PC-3 (cell line): ENCODE results near the gene DDX5. TPM values are rescaled to one million over a fixed set of nuclear protein-coding genes. Genes with fewer than 3 reads are reported as not detected.

Source experiments
- ATAC-seq: fragments of 200-7000 bp; cut with Tn5 transposase; 2 replicates; pipeline ENCODE4 v1.9.1; 2020; ENCODE audit warnings: mild to moderate bottlenecking, moderate library complexity
- BruUV-seq: library from RNA; stranded (reverse); fragments of 400-500 nt; replicated peaks from 2 replicates; lab custom pipeline; 2021; lab: Mats Ljungman, UMichigan
- CTCF ChIA-PET: fragments of 300-600 bp; sonication (Branson Sonifier 250); formaldehyde crosslinking; loops from one replicate; lab custom pipeline; 2022; ENCODE audit warnings: antibody characterized with exemption; lab: Charles Lee
- POLR2A ChIA-PET: fragments of 300-600 bp; sonication (Branson Sonifier 250); formaldehyde crosslinking; loops from one replicate; lab custom pipeline; 2022; ENCODE audit warnings: antibody characterized with exemption; ENCODE audit not compliant: unreplicated experiment; lab: Charles Lee
- DNase-seq: peaks from one replicate; pipeline ENCODE4 v3.0.0-alpha.2; 2015
- H2AFZ ChIP-seq: fragments of 300-600 bp; sonication (generic); 2 replicates; pipeline ENCODE4 v1.6.0; 2016; ENCODE audit warnings: antibody characterized with exemption, low read length
- H3F3A ChIP-seq: fragments of 300-600 bp; sonication (generic); one replicate; pipeline ENCODE4 v1.6.0; 2017; ENCODE audit warnings: antibody characterized with exemption, low read length, control low read depth, mild to moderate bottlenecking; ENCODE audit not compliant: unreplicated experiment
- H3K27ac ChIP-seq: fragments of 300-600 bp; sonication (generic); 2 replicates; pipeline ENCODE4 v1.5.1; 2016; ENCODE audit warnings: mild to moderate bottlenecking, low read length
- H3K27me3 ChIP-seq: fragments of 300-600 bp; sonication (generic); 2 replicates; pipeline ENCODE4 v1.6.1; 2016; ENCODE audit warnings: low read length, mixed read lengths
- H3K36me3 ChIP-seq: fragments of 300-600 bp; sonication (generic); 2 replicates; pipeline ENCODE4 v1.6.1; 2016; ENCODE audit warnings: low read depth, mixed run types, low read length, mixed read lengths
- H3K4me1 ChIP-seq: fragments of 300-600 bp; sonication (generic); 2 replicates; pipeline ENCODE4 v1.5.1; 2016; ENCODE audit warnings: low read length; ENCODE audit not compliant: insufficient read depth
- H3K4me2 ChIP-seq: fragments of 300-600 bp; sonication (generic); 2 replicates; pipeline ENCODE4 v1.6.0; 2016; ENCODE audit warnings: low read length
- H3K4me3 ChIP-seq: fragments of 300-600 bp; sonication (generic); 2 replicates; pipeline ENCODE4 v1.5.1; 2016; ENCODE audit warnings: mild to moderate bottlenecking, low read length, mixed read lengths
- H3K79me2 ChIP-seq: fragments of 300-600 bp; sonication (generic); 2 replicates; pipeline ENCODE4 v1.6.1; 2017; ENCODE audit warnings: low read length, mixed read lengths
- H3K9ac ChIP-seq: fragments of 300-600 bp; sonication (generic); 2 replicates; pipeline ENCODE4 v1.6.0; 2016; ENCODE audit warnings: mild to moderate bottlenecking, low read length
- H3K9me2 ChIP-seq: fragments of 300-600 bp; sonication (generic); replicated peaks from 2 replicates; pipeline ENCODE4 v1.6.1; 2016; ENCODE audit warnings: mixed run types, low read length, mixed read lengths
- H3K9me3 ChIP-seq: fragments of 300-600 bp; sonication (generic); 2 replicates; pipeline ENCODE4 v1.6.1; 2016; ENCODE audit warnings: low read length, mixed read lengths
- H4K20me1 ChIP-seq: fragments of 300-600 bp; sonication (generic); 2 replicates; pipeline ENCODE4 v1.6.1; 2016; ENCODE audit warnings: low read length, mixed read lengths
- EZH2 ChIP-seq: fragments of 300-600 bp; sonication (generic); IDR thresholded peaks from one replicate; pipeline ENCODE4 v1.6.1; 2017; ENCODE audit warnings: antibody characterized with exemption, mild to moderate bottlenecking, low read length; ENCODE audit not compliant: unreplicated experiment
- EZH2phosphoT487 ChIP-seq: fragments of 300-600 bp; sonication (generic); IDR thresholded peaks from 2 replicates; pipeline ENCODE4 v1.6.1; 2018; ENCODE audit warnings: mild to moderate bottlenecking, antibody characterized with exemption, low read length, borderline replicate concordance
- intact Hi-C: fragments of 100-400 bp; cut with micrococcal nuclease; formaldehyde crosslinking; loops from 2 replicates; pipeline ENCODE4 v1.9.0; 2023
- total RNA-seq: library from RNA; depleted of rRNA; stranded (reverse); fragments of >200 nt; gene quantifications from 2 replicates; pipeline ENCODE4 v1.2.3, GENCODE V29; 2014
- TF ChIP-seq, protein P1 (sequence below): fragments of 300-600 bp; sonication (generic); conservative IDR thresholded peaks from 2 replicates; pipeline ENCODE4 v1.5.1; 2017; ENCODE audit warnings: antibody characterized with exemption, low read depth, mild to moderate bottlenecking, low read length

Gene DDX5
- total RNA-seq, 1 experiment from 2014 or later = 450 TPM

DNA sequence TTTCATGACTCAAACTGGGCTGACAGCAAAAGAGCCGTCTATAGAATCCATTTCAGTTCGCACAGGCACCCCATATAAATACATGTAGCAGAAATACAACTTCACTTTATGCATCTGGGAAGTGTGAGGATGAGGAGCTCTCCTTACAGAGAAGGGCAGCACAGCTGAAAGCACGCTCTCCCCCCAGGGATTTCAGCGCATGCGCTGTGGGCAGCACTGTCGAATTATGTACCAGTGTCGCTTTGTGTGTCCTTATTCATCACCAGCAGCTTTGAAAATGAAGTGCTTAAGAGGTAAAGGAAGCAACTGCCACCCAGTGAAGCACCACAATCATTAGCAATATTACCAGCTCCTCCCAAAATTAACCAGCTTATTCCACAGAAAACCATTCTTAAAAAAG is 40.6 kb upstream of the DDX5 start:
- 0 out of 2 replicates have a peak, but pooled peaks cover 4% of the 10 kb centered on the region for H4K20me1 ChIP-seq
- H3F3A ChIP-seq = peaks cover 4% of the 10 kb centered on the region
- H3K36me3 ChIP-seq = peaks cover 81% of the 10 kb centered on the region
- H3K4me3 ChIP-seq = no peak overlapping the region
- DNase-seq = no peak
- no TSS peak for BruUV-seq
- no peaks in the 10 kb centered on the region for H3K9me3 ChIP-seq
- no peaks in the 10 kb centered on the region for H3K79me2 ChIP-seq
- H3K9ac ChIP-seq = no peak overlapping the region
- CTCF ChIA-PET = no interaction called here
- no peaks in the 10 kb centered on the region for H3K4me1 ChIP-seq
- no peak overlapping the region for H3K27ac ChIP-seq
- TF ChIP-seq EZH2phosphoT487 (no peak), EZH2 (no peak)
- TF ChIP-seq, protein P1, sequence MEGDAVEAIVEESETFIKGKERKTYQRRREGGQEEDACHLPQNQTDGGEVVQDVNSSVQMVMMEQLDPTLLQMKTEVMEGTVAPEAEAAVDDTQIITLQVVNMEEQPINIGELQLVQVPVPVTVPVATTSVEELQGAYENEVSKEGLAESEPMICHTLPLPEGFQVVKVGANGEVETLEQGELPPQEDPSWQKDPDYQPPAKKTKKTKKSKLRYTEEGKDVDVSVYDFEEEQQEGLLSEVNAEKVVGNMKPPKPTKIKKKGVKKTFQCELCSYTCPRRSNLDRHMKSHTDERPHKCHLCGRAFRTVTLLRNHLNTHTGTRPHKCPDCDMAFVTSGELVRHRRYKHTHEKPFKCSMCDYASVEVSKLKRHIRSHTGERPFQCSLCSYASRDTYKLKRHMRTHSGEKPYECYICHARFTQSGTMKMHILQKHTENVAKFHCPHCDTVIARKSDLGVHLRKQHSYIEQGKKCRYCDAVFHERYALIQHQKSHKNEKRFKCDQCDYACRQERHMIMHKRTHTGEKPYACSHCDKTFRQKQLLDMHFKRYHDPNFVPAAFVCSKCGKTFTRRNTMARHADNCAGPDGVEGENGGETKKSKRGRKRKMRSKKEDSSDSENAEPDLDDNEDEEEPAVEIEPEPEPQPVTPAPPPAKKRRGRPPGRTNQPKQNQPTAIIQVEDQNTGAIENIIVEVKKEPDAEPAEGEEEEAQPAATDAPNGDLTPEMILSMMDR = no peak
- no peak overlapping the region for H2AFZ ChIP-seq
- intact Hi-C loops = loop anchor here (10.0 kb wide), 1 partner anchor 58 kb away; no protein-coding TSS in a partner anchor
- H3K9me2 ChIP-seq = no peaks in the 10 kb centered on the region
- no peaks in the 10 kb centered on the region for H3K27me3 ChIP-seq
- POLR2A ChIA-PET = interaction anchor here (0.6 kb wide), 1 partner anchor 15 kb away, joined by 6 read pairs; no protein-coding TSS in a partner anchor
- no peak overlapping the region for H3K4me2 ChIP-seq
- no peak for ATAC-seq

DNA sequence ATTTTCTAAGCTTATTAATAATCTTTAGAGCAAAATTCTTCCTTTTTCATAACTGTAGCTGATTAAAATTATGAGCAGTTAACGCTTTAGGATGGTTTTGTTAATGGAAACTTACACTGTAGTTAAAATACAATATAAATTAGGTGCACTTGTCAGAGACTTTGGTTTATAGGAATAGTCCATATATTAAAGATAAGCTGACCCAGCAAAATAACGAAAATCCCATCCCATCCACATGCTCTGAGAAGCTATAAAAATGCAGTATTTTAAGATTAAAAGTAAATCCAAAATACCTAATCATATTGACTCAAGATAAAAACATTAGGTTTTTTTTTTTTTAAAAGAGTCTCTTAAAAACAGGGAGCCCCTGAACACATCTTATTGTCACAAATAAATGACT is 38.7 kb upstream of the DDX5 start:
- no peak for TF ChIP-seq EZH2phosphoT487
- no peak for TF ChIP-seq EZH2
- TF ChIP-seq, protein P1 = no peak

GRCh38 chr17:64540118-64540776 is 34.2 kb upstream of the DDX5 start:
- Histone ChIP-seq H3K4me2 (no peak overlapping the region), H3K9me2 (no peaks in the 10 kb centered on the region), H3K27ac (peak overlapping the region; percentile 29), H3K9ac (no peak overlapping the region), H3K36me3 (peaks cover 66% of the 10 kb centered on the region), H3F3A (no peaks in the 10 kb centered on the region), H4K20me1 (0 out of 2 replicates have a peak, but pooled peaks cover 3% of the 10 kb centered on the region), H3K9me3 (no peaks in the 10 kb centered on the region), H3K79me2 (no peaks in the 10 kb centered on the region), H3K4me3 (no peak overlapping the region), H2AFZ (no peak overlapping the region), H3K4me1 (peaks cover 16% of the 10 kb centered on the region), H3K27me3 (no peaks in the 10 kb centered on the region)
- POLR2A ChIA-PET = interaction anchor here (0.6 kb wide), 1 partner anchor 35 kb away, joined by 4 read pairs; no protein-coding TSS in a partner anchor
- TF ChIP-seq, protein P1 = no peak
- no peak for TF ChIP-seq EZH2
- no peak for TF ChIP-seq EZH2phosphoT487
- ATAC-seq (peak; percentile 88), DNase-seq (peak; percentile 88)
- BruUV-seq = no TSS peak
- intact Hi-C loops = loop anchor here (1.0 to 10.0 kb wide), 2 partner anchors 65 to 109 kb away; no protein-coding TSS in a partner anchor
- CTCF ChIA-PET = no interaction called here

More for the DNA sequence above, 38.7 kb upstream of the DDX5 start:
- BruUV-seq = no TSS peak
- Histone ChIP-seq H3F3A (peaks cover 4% of the 10 kb centered on the region), H3K9me3 (no peaks in the 10 kb centered on the region), H3K9me2 (no peaks in the 10 kb centered on the region), H3K4me3 (no peak overlapping the region), H4K20me1 (0 out of 2 replicates have a peak, but pooled peaks cover 4% of the 10 kb centered on the region), H3K36me3 (peaks cover 68% of the 10 kb centered on the region), H3K9ac (no peak overlapping the region), H2AFZ (no peak overlapping the region), H3K27me3 (no peaks in the 10 kb centered on the region), H3K4me2 (no peak overlapping the region), H3K79me2 (no peaks in the 10 kb centered on the region), H3K27ac (no peak overlapping the region), H3K4me1 (peaks cover 13% of the 10 kb centered on the region)
- POLR2A ChIA-PET = no interaction called here
- intact Hi-C loops = loop anchor here (10.0 kb wide), 1 partner anchor 60 kb away; no protein-coding TSS in a partner anchor
- no peak for ATAC-seq
- DNase-seq = no peak
- CTCF ChIA-PET = interaction anchor here (0.7 kb wide), 1 partner anchor 12 kb away, joined by 3 read pairs; no protein-coding TSS in a partner anchor
